Measurements from ENCODE around the gene DDN.

The DDN gene

GRCh38 chr12:48985901-48986300, 13.3 kb downstream of the DDN start:
- no peak for DNase-seq

GRCh38 chr12:48985475-48985897, 13.7 kb downstream of the DDN start:
- DNase-seq, result peak in 6 of 56 donors; percentile 18 to 36 (median 20)

GRCh38 chr12:48982397-48983080, 16.6 kb downstream of the DDN start:
- DNase-seq, result no peak

- no peak for DNase-seq
These were observed 17.4 kb downstream of the DDN start for GRCh38 chr12:48981757-48982157.

GRCh38 chr12:48980953-48981756, 18.0 kb downstream of the DDN start:
- peak in 24 of 56 donors; percentile 5 to 82 (median 46) for DNase-seq

GRCh38 chr12:48980389-48980952, 18.7 kb downstream of the DDN start:
- no peak for DNase-seq

- no peak for DNase-seq
These were observed 19.4 kb downstream of the DDN start for GRCh38 chr12:48979602-48980388.

GRCh38 chr12:48978741-48979601, 20.2 kb downstream of the DDN start:
- DNase-seq, result no peak

- DNase-seq, result no peak
These were observed 20.9 kb downstream of the DDN start, which contains the start of gene WNT1 for GRCh38 chr12:48978291-48978740. TSS of gene WNT1 (plus strand) at chr12:48978322. CDS start at chr12:48978651, 329 bp downstream.

- peak in 6 of 56 donors; percentile 18 to 59 (median 29) for DNase-seq
These were observed 21.6 kb downstream of the DDN start for GRCh38 chr12:48977290-48978281.

GRCh38 chr12:48973941-48974673, 25.1 kb downstream of the DDN start:
- DNase-seq, result peak in 2 of 56 donors; percentile 19 to 34

- no peak for DNase-seq
These were observed 25.6 kb downstream of the DDN start for GRCh38 chr12:48973531-48973930.

- DNase-seq, result no peak
These were observed 26.2 kb downstream of the DDN start for GRCh38 chr12:48972952-48973483.

- DNase-seq, result no peak
These were observed 26.8 kb downstream of the DDN start for GRCh38 chr12:48972213-48972951.

GRCh38 chr12:48970702-48971334, 28.4 kb downstream of the DDN start:
- DNase-seq, result no peak

- DNase-seq, result peak in 4 of 56 donors; percentile 17 to 48 (median 38)
These were observed 29.1 kb downstream of the DDN start for GRCh38 chr12:48969833-48970701.

All from nucleus accumbens (tissue), 56 donors.